ENCODE data around the gene PIGK.

- TF ChIP-seq, protein P1, sequence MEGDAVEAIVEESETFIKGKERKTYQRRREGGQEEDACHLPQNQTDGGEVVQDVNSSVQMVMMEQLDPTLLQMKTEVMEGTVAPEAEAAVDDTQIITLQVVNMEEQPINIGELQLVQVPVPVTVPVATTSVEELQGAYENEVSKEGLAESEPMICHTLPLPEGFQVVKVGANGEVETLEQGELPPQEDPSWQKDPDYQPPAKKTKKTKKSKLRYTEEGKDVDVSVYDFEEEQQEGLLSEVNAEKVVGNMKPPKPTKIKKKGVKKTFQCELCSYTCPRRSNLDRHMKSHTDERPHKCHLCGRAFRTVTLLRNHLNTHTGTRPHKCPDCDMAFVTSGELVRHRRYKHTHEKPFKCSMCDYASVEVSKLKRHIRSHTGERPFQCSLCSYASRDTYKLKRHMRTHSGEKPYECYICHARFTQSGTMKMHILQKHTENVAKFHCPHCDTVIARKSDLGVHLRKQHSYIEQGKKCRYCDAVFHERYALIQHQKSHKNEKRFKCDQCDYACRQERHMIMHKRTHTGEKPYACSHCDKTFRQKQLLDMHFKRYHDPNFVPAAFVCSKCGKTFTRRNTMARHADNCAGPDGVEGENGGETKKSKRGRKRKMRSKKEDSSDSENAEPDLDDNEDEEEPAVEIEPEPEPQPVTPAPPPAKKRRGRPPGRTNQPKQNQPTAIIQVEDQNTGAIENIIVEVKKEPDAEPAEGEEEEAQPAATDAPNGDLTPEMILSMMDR (IDR thresholded peaks at IDR 0.05; ENCODE audit: low read length): peak; percentile 38
- no peak for TF ChIP-seq EZH2phosphoT487 (IDR thresholded peaks at IDR 0.05; ENCODE audit: low read length)
These were observed 75.6 kb downstream of the PIGK start for GRCh38 chr1:77143529-77144121.
